ENCODE data around the gene KIF21B. TPM values are rescaled to one million over a fixed set of nuclear protein-coding genes. Genes with fewer than 3 reads are reported as not detected.

The KIF21B gene
- total RNA-seq, 1 experiment from 2014 or later: 2.6 TPM

DNA sequence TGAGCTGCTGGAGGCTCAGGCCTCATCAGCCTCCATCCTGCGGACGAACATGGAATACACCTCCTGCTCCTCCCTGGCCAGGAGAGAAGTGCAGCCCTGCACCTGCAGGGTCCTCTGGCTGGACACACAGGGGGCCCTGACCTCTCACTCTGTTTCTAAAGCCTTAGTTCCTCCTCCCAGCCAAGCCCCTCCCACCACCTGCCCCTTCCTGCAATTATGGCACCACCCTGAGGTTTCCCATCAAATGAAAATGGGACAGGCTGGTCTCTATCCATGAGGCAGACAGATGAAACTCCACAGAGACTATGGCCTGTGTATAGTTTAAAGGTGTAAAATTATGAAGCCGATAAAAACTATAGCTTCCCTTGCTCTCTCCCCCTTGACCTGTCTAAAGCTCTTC, 46.1 kb upstream of the KIF21B start:
- Histone ChIP-seq H3K4me3 (ENCODE audit: low read depth, low read length) (no peak overlapping the region), H3K9me3 (no peaks in the 10 kb centered on the region), H3K36me3 (ENCODE audit: control insufficient read depth, insufficient read depth, low read length) (no peaks in the 10 kb centered on the region), H3K4me1 (no peaks in the 10 kb centered on the region), H3K27me3 (replicated peaks; ENCODE audit: control insufficient read depth, insufficient read depth, low read length) (no peaks in the 10 kb centered on the region)
- no peaks in the 10 kb centered on the region for H3K4me1 Mint-ChIP-seq (ENCODE audit: low read depth, unreplicated experiment)
- ChIA-PET CTCF (no interaction called here), POLR2A (no interaction called here)
- intact Hi-C loops (cut with micrococcal nuclease; ENCODE audit: unreplicated experiment): no loop called here
- H3K9me3 Mint-ChIP-seq (ENCODE audit: unreplicated experiment): no peaks in the 10 kb centered on the region
- no peak for DNase-seq
- H3K27me3 Mint-ChIP-seq (ENCODE audit: insufficient read depth, unreplicated experiment): peaks cover 2% of the 10 kb centered on the region
- no peak overlapping the region for H3K27ac Mint-ChIP-seq (ENCODE audit: unreplicated experiment)
- TF ChIP-seq, protein P1, sequence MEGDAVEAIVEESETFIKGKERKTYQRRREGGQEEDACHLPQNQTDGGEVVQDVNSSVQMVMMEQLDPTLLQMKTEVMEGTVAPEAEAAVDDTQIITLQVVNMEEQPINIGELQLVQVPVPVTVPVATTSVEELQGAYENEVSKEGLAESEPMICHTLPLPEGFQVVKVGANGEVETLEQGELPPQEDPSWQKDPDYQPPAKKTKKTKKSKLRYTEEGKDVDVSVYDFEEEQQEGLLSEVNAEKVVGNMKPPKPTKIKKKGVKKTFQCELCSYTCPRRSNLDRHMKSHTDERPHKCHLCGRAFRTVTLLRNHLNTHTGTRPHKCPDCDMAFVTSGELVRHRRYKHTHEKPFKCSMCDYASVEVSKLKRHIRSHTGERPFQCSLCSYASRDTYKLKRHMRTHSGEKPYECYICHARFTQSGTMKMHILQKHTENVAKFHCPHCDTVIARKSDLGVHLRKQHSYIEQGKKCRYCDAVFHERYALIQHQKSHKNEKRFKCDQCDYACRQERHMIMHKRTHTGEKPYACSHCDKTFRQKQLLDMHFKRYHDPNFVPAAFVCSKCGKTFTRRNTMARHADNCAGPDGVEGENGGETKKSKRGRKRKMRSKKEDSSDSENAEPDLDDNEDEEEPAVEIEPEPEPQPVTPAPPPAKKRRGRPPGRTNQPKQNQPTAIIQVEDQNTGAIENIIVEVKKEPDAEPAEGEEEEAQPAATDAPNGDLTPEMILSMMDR (IDR thresholded peaks at IDR 0.05; ENCODE audit: insufficient read depth in 1 of 2, low read depth in 1 of 2, low read length in 1 of 2, severe bottlenecking in 1 of 2, unreplicated experiment in 1 of 2): no peak
- no TSS peak for BruUV-seq (replicated peaks)
- H3K4me3 Mint-ChIP-seq (ENCODE audit: unreplicated experiment): no peak overlapping the region
- no peaks in the 10 kb centered on the region for H3K36me3 Mint-ChIP-seq (ENCODE audit: insufficient read depth, unreplicated experiment)

DNA sequence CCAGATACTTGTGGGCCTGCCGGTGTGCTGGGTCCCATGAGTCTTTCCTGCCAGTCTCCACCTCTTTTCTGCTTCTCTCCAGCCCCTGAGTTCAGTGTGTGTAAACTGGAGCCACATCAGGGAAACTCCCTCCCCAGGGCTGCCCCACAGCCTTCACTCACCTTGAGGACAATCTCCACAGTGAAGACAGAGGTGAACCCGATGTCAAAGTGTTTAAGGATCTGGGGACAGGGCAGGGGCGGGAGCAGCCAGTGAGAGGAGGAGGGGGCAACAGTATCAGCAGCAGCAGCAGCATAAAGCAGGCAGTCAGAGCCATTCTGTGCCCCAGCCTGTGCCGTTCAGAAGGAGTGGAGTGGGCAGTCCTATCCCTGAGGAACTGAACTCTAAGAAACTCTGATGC, 45.5 kb upstream of the KIF21B start:
- Histone ChIP-seq H3K4me3 (ENCODE audit: low read depth, low read length) (no peak overlapping the region), H3K27me3 (replicated peaks; ENCODE audit: control insufficient read depth, insufficient read depth, low read length) (no peaks in the 10 kb centered on the region), H3K36me3 (ENCODE audit: control insufficient read depth, insufficient read depth, low read length) (no peaks in the 10 kb centered on the region), H3K4me1 (no peaks in the 10 kb centered on the region), H3K9me3 (no peaks in the 10 kb centered on the region)
- ChIA-PET POLR2A (no interaction called here), CTCF (no interaction called here)
- no peaks in the 10 kb centered on the region for H3K36me3 Mint-ChIP-seq (ENCODE audit: insufficient read depth, unreplicated experiment)
- peaks cover 2% of the 10 kb centered on the region for H3K27me3 Mint-ChIP-seq (ENCODE audit: insufficient read depth, unreplicated experiment)
- H3K9me3 Mint-ChIP-seq (ENCODE audit: unreplicated experiment): no peaks in the 10 kb centered on the region
- no peak overlapping the region for H3K4me3 Mint-ChIP-seq (ENCODE audit: unreplicated experiment)
- no peak for DNase-seq
- intact Hi-C loops (cut with micrococcal nuclease; ENCODE audit: unreplicated experiment): no loop called here
- H3K27ac Mint-ChIP-seq (ENCODE audit: unreplicated experiment): no peak overlapping the region
- TF ChIP-seq, protein P1 (IDR thresholded peaks at IDR 0.05; ENCODE audit: insufficient read depth in 1 of 2, low read depth in 1 of 2, low read length in 1 of 2, severe bottlenecking in 1 of 2, unreplicated experiment in 1 of 2): no peak
- no TSS peak for BruUV-seq (replicated peaks)
- no peaks in the 10 kb centered on the region for H3K4me1 Mint-ChIP-seq (ENCODE audit: low read depth, unreplicated experiment)

DNA sequence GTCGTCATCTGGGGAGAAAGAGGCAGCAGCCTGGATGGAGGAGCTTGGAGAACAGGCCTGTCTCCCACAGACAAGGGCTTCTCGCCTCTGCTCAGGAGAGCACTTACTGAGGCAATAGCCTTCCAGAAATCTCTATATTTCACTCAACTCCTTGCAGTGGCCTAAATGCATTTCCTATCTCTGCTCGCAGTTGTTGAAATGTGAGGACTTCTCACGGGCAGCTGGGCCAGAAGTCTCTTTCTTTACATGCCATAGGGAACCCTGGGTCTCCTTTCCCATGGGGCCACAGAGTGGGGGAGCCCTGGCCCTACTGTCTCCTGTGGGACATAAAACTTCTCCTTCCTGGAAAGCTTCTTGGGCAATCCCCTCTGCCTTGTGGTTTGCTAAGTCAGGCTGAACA, 43.5 kb upstream of the KIF21B start:
- Histone ChIP-seq H3K27me3 (replicated peaks; ENCODE audit: control insufficient read depth, insufficient read depth, low read length) (no peaks in the 10 kb centered on the region), H3K36me3 (ENCODE audit: control insufficient read depth, insufficient read depth, low read length) (no peaks in the 10 kb centered on the region), H3K9me3 (no peaks in the 10 kb centered on the region), H3K4me1 (no peaks in the 10 kb centered on the region), H3K4me3 (ENCODE audit: low read depth, low read length) (no peak overlapping the region)
- H3K27ac Mint-ChIP-seq (ENCODE audit: unreplicated experiment): no peak overlapping the region
- no peaks in the 10 kb centered on the region for H3K36me3 Mint-ChIP-seq (ENCODE audit: insufficient read depth, unreplicated experiment)
- H3K27me3 Mint-ChIP-seq (ENCODE audit: insufficient read depth, unreplicated experiment): peaks cover 2% of the 10 kb centered on the region
- BruUV-seq (replicated peaks): no TSS peak
- no peak for DNase-seq
- TF ChIP-seq, protein P1 (IDR thresholded peaks at IDR 0.05; ENCODE audit: insufficient read depth in 1 of 2, low read depth in 1 of 2, low read length in 1 of 2, severe bottlenecking in 1 of 2, unreplicated experiment in 1 of 2): no peak
- H3K4me1 Mint-ChIP-seq (ENCODE audit: low read depth, unreplicated experiment): no peaks in the 10 kb centered on the region
- intact Hi-C loops (cut with micrococcal nuclease; ENCODE audit: unreplicated experiment): no loop called here
- no peak overlapping the region for H3K4me3 Mint-ChIP-seq (ENCODE audit: unreplicated experiment)
- ChIA-PET POLR2A (interaction anchor here (0.6 kb wide), 1 partner anchor 16 kb away, joined by 4 read pairs; no protein-coding TSS in a partner anchor), CTCF (no interaction called here)
- no peaks in the 10 kb centered on the region for H3K9me3 Mint-ChIP-seq (ENCODE audit: unreplicated experiment)
